Activated naive CD4-positive, alpha-beta T cell treated with anti-CD3 and anti-CD28 coated beads, Interleukin-2, amount 50 U/mL, for 72 hours (primary cell): Measurements from ENCODE around the gene PIK3CD. TPM values are rescaled to one million over a fixed set of nuclear protein-coding genes. Genes with fewer than 3 reads are reported as not detected.
A peak's percentile ranks its signal among the peaks of the same experiment; 100 is the strongest.
"Not testable (repeated sequence)": the region's sequence is repeated elsewhere in the genome, so short reads cannot be mapped to it uniquely, and the experiment has no call there.

Experiments used
- ATAC-seq, 2 donors: fragments of 150-1000 bp; cut with Tn5 transposase; 2 replicates each; pipeline ENCODE4 v1.10.0; 2021; ENCODE audit warnings: mild to moderate bottlenecking in 2 of 2, moderate library complexity in 2 of 2
- DNase-seq, 2 donors: peaks; one replicate each; pipeline ENCODE4 v3.0.0; 2021 to 2022; ENCODE audit warnings: low spot score in 2 of 2
- H3K27ac Mint-ChIP-seq, 2 donors: one replicate each; pipeline ENCODE4 v1.8.0; 2022; ENCODE audit warnings: mild to moderate bottlenecking in 2 of 2, mixed read lengths in 2 of 2
- H3K36me3 Mint-ChIP-seq, 2 donors: one replicate each; pipeline ENCODE4 v1.8.0; 2022; ENCODE audit warnings: mixed read lengths in 2 of 2
- H3K9me3 Mint-ChIP-seq, 2 donors: one replicate each; pipeline ENCODE4 v1.8.0; 2022; ENCODE audit warnings: mixed read lengths in 2 of 2
- total RNA-seq, 2 donors: library from RNA; stranded (reverse); gene quantifications; one replicate each; pipeline ENCODE4 v1.2.3, GENCODE V29; 2022

Gene PIK3CD
- total RNA-seq, 2 donors from 2014 or later = 118 to 138 TPM

DNA sequence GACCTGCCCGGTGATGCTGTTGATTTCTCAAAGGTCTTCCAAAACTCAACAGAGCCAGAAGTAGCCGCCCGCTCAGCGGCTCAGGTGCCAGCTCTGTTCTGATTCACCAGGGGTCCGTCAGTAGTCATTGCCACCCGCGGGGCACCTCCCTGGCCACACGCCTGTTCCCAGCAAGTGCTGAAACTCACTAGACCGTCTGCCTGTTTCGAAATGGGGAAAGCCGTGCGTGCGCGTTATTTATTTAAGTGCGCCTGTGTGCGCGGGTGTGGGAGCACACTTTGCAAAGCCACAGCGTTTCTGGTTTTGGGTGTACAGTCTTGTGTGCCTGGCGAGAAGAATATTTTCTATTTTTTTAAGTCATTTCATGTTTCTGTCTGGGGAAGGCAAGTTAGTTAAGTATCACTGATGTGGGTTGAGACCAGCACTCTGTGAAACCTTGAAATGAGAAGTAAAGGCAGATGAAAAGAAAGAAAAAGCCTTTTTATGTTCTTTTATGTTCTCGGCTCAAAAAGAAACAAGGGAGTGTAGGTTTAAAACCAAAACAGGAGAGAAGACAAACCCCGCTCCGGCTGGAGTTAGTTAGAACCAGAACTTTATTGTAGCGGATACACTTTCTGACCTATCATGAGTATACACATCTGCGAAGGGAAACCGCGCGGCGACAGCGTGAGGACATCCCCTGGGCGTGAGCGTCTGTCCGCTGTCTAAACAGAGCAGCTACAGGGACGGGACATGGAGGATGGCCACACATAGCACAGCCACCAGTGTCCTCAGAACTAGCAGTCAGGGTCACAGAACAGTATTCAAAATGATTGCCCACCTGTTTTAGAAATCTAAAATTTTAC lies 77.1 kb downstream of the PIK3CD start:
- H3K27ac Mint-ChIP-seq = peak overlapping the region; percentile 88 to 89
- ATAC-seq = peak; percentile 77 to 88
- peaks cover 40 to 73% of the 10 kb centered on the region in 2 donors for H3K36me3 Mint-ChIP-seq
- peak; percentile 76 to 84 for DNase-seq
- peaks cover 0 to 1% of the 10 kb centered on the region in 2 donors for H3K9me3 Mint-ChIP-seq

DNA sequence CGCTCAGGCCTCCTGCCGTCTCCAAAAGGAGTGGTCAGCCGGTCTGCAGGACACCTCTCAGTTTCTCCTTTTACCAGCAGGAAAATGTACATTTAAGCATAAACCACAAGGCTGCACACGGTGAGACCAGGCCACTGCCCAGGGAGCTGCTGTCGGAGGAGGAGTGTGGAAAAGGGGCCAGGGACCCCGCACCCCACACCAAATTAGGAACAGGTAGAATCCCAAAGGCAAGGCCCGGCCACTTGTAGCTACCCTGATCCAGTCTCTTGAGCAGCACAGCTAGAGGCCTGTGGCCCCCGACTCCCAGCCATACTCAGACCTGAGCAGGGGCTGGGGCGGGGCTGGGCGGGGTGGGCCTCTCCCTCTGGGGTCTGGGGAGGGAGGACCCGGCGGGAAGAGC lies 78.0 kb downstream of the PIK3CD start:
- DNase-seq = no peak
- no peak for ATAC-seq

DNA sequence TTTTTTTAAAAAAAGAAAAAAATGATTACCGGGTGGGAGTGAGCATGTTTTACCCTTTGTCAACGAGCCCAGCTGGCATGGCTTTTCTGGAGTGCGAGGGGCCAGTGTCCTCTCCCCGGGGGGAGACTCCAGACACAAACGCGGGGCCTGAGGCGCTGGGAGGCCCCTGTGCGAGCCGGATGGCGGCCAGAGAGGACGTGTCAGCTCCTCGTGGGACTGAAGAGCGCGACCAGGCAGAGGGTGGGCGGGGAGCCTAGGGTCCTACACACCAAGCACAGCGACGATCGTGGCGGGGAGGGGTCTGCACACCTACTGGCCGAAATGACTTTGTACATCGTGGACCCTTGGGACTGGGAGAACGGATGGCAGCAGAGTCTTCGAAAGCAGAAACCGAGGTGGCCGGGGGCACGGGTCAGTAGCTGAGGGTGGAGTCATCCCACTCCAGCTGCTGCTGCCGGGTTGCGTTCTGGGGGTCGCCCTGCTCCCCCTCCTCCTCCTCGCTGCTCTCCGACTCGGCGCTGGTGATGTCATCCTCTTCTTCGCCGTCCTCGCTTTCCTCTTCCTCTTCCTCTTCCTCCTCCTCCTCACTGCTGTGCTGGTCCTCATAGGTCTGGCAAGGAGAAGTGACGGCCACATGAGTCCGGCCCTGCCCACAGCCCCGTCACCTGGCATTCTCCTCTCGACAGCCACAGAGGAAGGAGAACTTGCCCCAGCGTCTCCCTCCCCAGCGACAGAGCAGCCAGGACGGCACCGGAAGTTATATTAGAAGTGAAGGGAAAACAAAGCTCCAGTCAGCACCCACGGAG lies 78.8 kb downstream of the PIK3CD start:
- ATAC-seq = no peak
- Mint-ChIP-seq H3K27ac (peak overlapping the region; percentile 45 to 87), H3K36me3 (peaks cover 37 to 65% of the 10 kb centered on the region in 2 donors), H3K9me3 (no peaks in the 10 kb centered on the region)
- no peak for DNase-seq

More for the DNA sequence above, 78.0 kb downstream of the PIK3CD start:
- Mint-ChIP-seq H3K9me3 (no peaks in the 10 kb centered on the region), H3K27ac (peak overlapping the region; percentile 88 to 89), H3K36me3 (peaks cover 42 to 70% of the 10 kb centered on the region in 2 donors)

GRCh38 chr1:9731051-9731537 lies 79.6 kb downstream of the PIK3CD start:
- Mint-ChIP-seq H3K9me3 (no peaks in the 10 kb centered on the region), H3K36me3 (peaks cover 37 to 63% of the 10 kb centered on the region in 2 donors), H3K27ac (peak overlapping the region; percentile 45 to 87)
- DNase-seq (no peak), ATAC-seq (no peak)

- ATAC-seq = no peak
- DNase-seq = no peak
- peaks cover 36 to 58% of the 10 kb centered on the region in 2 donors for H3K36me3 Mint-ChIP-seq
- H3K9me3 Mint-ChIP-seq = no peaks in the 10 kb centered on the region
- H3K27ac Mint-ChIP-seq = peak overlapping the region; percentile 45 to 87
Measured at GRCh38 chr1:9731561-9731960, 80.0 kb downstream of the PIK3CD start.

- peak overlapping the region; percentile 45 to 87 for H3K27ac Mint-ChIP-seq
- H3K36me3 Mint-ChIP-seq = peaks cover 28 to 52% of the 10 kb centered on the region in 2 donors
- DNase-seq (no peak), ATAC-seq (no peak)
- no peaks in the 10 kb centered on the region for H3K9me3 Mint-ChIP-seq
Measured at GRCh38 chr1:9732123-9732971, 80.8 kb downstream of the PIK3CD start.

GRCh38 chr1:9733160-9733789 lies 81.7 kb downstream of the PIK3CD start:
- ATAC-seq = no peak
- no peak for DNase-seq
- Mint-ChIP-seq H3K27ac (peak overlapping the region; percentile 58 to 73), H3K36me3 (peaks cover 26 to 42% of the 10 kb centered on the region in 2 donors), H3K9me3 (no peaks in the 10 kb centered on the region)

- peaks cover 21 to 28% of the 10 kb centered on the region in 2 donors for H3K36me3 Mint-ChIP-seq
- DNase-seq = no peak
- no peaks in the 10 kb centered on the region for H3K9me3 Mint-ChIP-seq
- ATAC-seq = no peak
- peak overlapping the region in 1 of 2 donors; percentile 36 for H3K27ac Mint-ChIP-seq
Measured at GRCh38 chr1:9735800-9736199, 84.3 kb downstream of the PIK3CD start.

GRCh38 chr1:9736241-9736640 lies 84.7 kb downstream of the PIK3CD start:
- H3K9me3 Mint-ChIP-seq = no peaks in the 10 kb centered on the region
- no peak overlapping the region for H3K27ac Mint-ChIP-seq
- no peak for DNase-seq
- H3K36me3 Mint-ChIP-seq = peaks cover 18 to 26% of the 10 kb centered on the region in 2 donors
- ATAC-seq = no peak

DNA sequence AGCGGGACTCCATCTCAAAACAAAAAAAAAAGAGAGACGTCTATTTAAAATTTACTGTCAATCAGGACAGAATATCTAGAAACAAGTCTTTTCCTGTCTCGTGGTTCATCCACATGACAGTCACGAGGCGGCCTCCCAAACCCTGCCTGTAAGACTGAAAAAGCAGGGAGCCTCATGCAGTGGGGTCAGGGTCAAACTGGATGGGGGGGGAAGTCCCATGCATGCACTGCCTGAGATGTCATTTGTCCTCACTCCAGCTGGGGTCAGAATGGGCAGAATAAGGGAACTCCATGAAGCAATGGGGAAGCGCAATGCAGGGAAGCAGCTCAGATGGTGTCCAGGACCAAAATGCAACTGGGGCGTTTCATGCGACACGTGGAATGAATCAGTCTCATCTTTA lies 85.5 kb downstream of the PIK3CD start:
- DNase-seq (no peak), ATAC-seq (no peak)
- Mint-ChIP-seq H3K36me3 (peaks cover 12 to 18% of the 10 kb centered on the region in 2 donors), H3K27ac (peak overlapping the region in 1 of 2 donors; percentile 60), H3K9me3 (no peaks in the 10 kb centered on the region)

DNA sequence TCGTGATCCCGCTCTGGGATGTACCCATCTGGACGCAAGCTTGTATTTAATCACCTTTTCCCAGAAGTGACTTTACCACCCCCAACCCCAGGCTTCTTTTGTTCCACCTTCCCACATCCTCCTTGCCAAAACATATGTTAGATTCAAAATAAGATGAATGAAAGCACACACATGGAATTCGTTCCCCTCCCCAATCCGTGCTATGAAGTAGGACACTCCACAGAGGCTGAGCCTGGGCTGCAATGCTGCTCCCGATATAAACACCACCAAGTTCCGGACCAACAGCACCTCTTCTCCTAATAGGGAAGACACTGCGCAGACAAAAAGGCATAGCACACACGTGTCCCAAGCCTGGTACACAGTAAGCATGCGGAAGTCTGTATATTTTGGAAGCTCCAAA lies 86.1 kb downstream of the PIK3CD start:
- Mint-ChIP-seq H3K36me3 (peaks cover 12 to 16% of the 10 kb centered on the region in 2 donors), H3K27ac (peak overlapping the region in 1 of 2 donors; percentile 72), H3K9me3 (no peaks in the 10 kb centered on the region)
- DNase-seq = no peak
- peak in 1 of 2 donors; percentile 2 for ATAC-seq

DNA sequence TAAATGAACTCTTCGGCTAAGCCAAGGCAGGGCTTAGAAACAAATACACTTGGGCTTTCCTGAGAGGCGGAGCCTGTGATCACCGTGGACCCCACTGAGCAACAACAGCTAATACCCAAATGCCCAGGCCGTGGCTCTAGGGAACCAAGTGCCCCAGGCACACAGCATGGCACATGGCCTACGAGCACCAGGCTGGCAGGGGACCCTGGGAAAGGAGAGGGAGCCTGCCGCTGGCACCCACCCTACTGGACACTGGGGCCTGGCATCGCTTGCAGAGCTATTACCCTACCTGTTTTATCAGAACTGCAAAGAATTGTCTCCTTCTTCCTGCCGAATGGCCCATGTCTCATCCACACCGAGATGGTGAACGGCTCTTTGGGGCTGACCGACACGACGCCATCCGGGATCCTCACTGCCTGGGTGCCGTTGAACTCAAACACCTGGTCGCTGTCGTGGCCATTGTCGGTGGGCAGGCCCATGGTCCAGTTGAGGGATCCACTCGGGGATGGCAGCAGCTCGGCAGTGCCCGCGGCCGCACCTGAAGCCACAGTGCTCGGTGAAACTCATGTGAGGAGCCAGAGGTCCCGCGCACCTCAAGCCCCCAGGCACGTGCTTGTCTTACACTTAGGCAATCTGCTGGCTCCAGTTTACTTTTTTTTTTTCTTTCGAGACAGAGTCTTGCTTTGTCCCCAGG lies 92.7 kb downstream of the PIK3CD start:
- no peak for DNase-seq
- Mint-ChIP-seq H3K27ac (no peak overlapping the region), H3K9me3 (no peaks in the 10 kb centered on the region), H3K36me3 (no peaks in the 10 kb centered on the region)
- no peak for ATAC-seq

DNA sequence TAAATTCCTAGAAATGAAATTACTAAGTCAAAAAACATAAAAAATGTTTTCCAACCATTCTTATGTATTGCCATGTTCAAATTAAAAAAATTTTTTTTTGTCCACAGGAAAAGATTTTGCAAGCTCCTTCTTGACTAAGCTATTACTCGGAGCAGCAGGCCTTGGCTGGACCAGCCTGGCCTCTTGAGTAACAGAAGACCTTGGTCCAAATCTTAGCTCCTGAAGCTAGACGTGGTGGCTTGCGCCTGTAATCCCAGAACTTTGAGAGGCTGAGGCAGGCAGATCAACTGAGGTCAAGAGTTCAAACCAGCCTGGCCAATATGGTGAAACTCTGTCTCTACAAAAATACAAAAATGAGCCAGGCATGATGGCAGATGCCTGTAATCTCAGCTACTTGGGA lies 94.7 kb downstream of the PIK3CD start:
- DNase-seq (no peak), ATAC-seq (no peak)
- H3K27ac Mint-ChIP-seq = no peak overlapping the region
- no peaks in the 10 kb centered on the region for H3K9me3 Mint-ChIP-seq
- peaks cover 0 to under 1% of the 10 kb centered on the region in 2 donors for H3K36me3 Mint-ChIP-seq

- DNase-seq = no peak
- Mint-ChIP-seq H3K27ac (no peak overlapping the region), H3K36me3 (peaks cover 0 to 5% of the 10 kb centered on the region in 2 donors), H3K9me3 (no peaks in the 10 kb centered on the region)
- no peak for ATAC-seq
Measured at GRCh38 chr1:9746651-9747050, 95.1 kb downstream of the PIK3CD start.

- not testable (repeated sequence) for DNase-seq, H3K36me3 Mint-ChIP-seq, H3K9me3 Mint-ChIP-seq, H3K27ac Mint-ChIP-seq, ATAC-seq
Measured at GRCh38 chr1:9748391-9748790, 96.9 kb downstream of the PIK3CD start.
